SH-SY5Y (cell line): ENCODE data around the gene KRTAP11-1.

Experiments used
- GATA2 ChIP-seq: IDR thresholded peaks from 2 replicates; pipeline ENCODE4 v1.6.1; 2011; ENCODE audit warnings: mild to moderate bottlenecking, low read depth, low read length
- GATA3 ChIP-seq: IDR thresholded peaks from 2 replicates; pipeline ENCODE4 v1.6.1; 2011; ENCODE audit warnings: low read depth, mild to moderate bottlenecking, low read length, moderate library complexity

The KRTAP11-1 gene

GRCh38 chr21:30881480-30881879 is at the start of gene KRTAP11-1:
Gene KRTAP11-1, minus strand, starts transcription at chr21:30881580. Its CDS starts 56 bp downstream, at chr21:30881524.
- TF ChIP-seq GATA2 (no peak), GATA3 (no peak)

GRCh38 chr21:30924146-30924700 is 42.8 kb upstream of the KRTAP11-1 start:
- TF ChIP-seq GATA3 (no peak), GATA2 (no peak)

- TF ChIP-seq GATA2 (no peak), GATA3 (no peak)
These were observed 39.7 kb upstream of the KRTAP11-1 start for GRCh38 chr21:30921129-30921528.

- TF ChIP-seq GATA2 (no peak), GATA3 (no peak)
These were observed 36.2 kb upstream of the KRTAP11-1 start for GRCh38 chr21:30917557-30917956.

GRCh38 chr21:30900881-30901280 is 19.5 kb upstream of the KRTAP11-1 start:
- TF ChIP-seq GATA3 = no peak
- TF ChIP-seq GATA2 = no peak

- no peak for TF ChIP-seq GATA3
- no peak for TF ChIP-seq GATA2
These were observed 1.7 kb upstream of the KRTAP11-1 start for GRCh38 chr21:30882866-30883597.

- TF ChIP-seq GATA3 = no peak
- no peak for TF ChIP-seq GATA2
These were observed 466 bp downstream of the KRTAP11-1 start for GRCh38 chr21:30880914-30881313.

GRCh38 chr21:30874526-30874925 is 6.9 kb downstream of the KRTAP11-1 start:
- TF ChIP-seq GATA3 (no peak), GATA2 (no peak)

- TF ChIP-seq GATA2 = no peak
- TF ChIP-seq GATA3 = no peak
These were observed 33.5 kb downstream of the KRTAP11-1 start for GRCh38 chr21:30847627-30848500.

GRCh38 chr21:30842990-30843389 is 38.4 kb downstream of the KRTAP11-1 start:
- TF ChIP-seq GATA2 = no peak
- TF ChIP-seq GATA3 = no peak

- no peak for TF ChIP-seq GATA2
- no peak for TF ChIP-seq GATA3
These were observed 42.1 kb downstream of the KRTAP11-1 start for GRCh38 chr21:30839304-30839703.

GRCh38 chr21:30838536-30838935 is 42.8 kb downstream of the KRTAP11-1 start:
- TF ChIP-seq GATA3 = no peak
- no peak for TF ChIP-seq GATA2

GRCh38 chr21:30831194-30831765 is 50.1 kb downstream of the KRTAP11-1 start:
- no peak; the same call in 1 of the 2 replicates for TF ChIP-seq GATA2
- no peak for TF ChIP-seq GATA3
